Caco-2 (cell line): Measurements from ENCODE around the gene NOS1AP. TPM values are rescaled to one million over a fixed set of nuclear protein-coding genes. Genes with fewer than 3 reads are reported as not detected.
A peak's percentile ranks its signal among the peaks of the same experiment; 100 is the strongest.

Source experiments
- BruUV-seq: library from RNA; stranded (reverse); fragments of 400-500 nt; replicated peaks from 2 replicates; lab custom pipeline; 2021; lab: Mats Ljungman, UMichigan
- CTCF ChIA-PET: fragments of 300-600 bp; sonication (Branson Sonifier 250); formaldehyde crosslinking; loops from one replicate; lab custom pipeline; 2022; ENCODE audit warnings: antibody characterized with exemption; lab: Charles Lee
- POLR2A ChIA-PET: fragments of 300-600 bp; sonication (Branson Sonifier 250); formaldehyde crosslinking; loops from one replicate; lab custom pipeline; 2022; ENCODE audit warnings: antibody characterized with exemption; lab: Charles Lee
- DNase-seq, 2 experiments: peaks; one replicate each; pipeline versions ENCODE4 v3.0.0 to v3.0.0-alpha.2; 2020 to 2022
- H3K27me3 ChIP-seq: replicated peaks from 2 replicates; pipeline ENCODE4 v1.6.0; 2011; ENCODE audit warnings: low read length; ENCODE audit not compliant: control insufficient read depth, insufficient read depth
- H3K36me3 ChIP-seq: 2 replicates; pipeline ENCODE4 v1.5.1; 2011; ENCODE audit warnings: low read length; ENCODE audit not compliant: control insufficient read depth, insufficient read depth
- H3K4me1 ChIP-seq: fragments of 250-450 bp; sonication (Bioruptor Pico); 2 replicates; pipeline ENCODE4 v1.5.1; 2020; ENCODE audit warnings: mild to moderate bottlenecking
- H3K4me3 ChIP-seq: 2 replicates; pipeline ENCODE4 v1.5.1; 2011; ENCODE audit warnings: low read depth, mild to moderate bottlenecking, control low read depth, low read length
- H3K9me3 ChIP-seq: fragments of 250-450 bp; sonication (Bioruptor Pico); 2 replicates; pipeline ENCODE4 v1.5.1; 2020; ENCODE audit warnings: mild to moderate bottlenecking, moderate library complexity
- H3K27ac Mint-ChIP-seq: one replicate; pipeline ENCODE4 v1.8.0; 2022; ENCODE audit warnings: mixed read lengths; ENCODE audit not compliant: unreplicated experiment
- H3K27me3 Mint-ChIP-seq: one replicate; pipeline ENCODE4 v1.8.0; 2022; ENCODE audit warnings: mixed read lengths; ENCODE audit not compliant: insufficient read depth, unreplicated experiment
- H3K36me3 Mint-ChIP-seq: one replicate; pipeline ENCODE4 v1.8.0; 2022; ENCODE audit warnings: mild to moderate bottlenecking, mixed read lengths; ENCODE audit not compliant: insufficient read depth, unreplicated experiment
- H3K4me1 Mint-ChIP-seq: one replicate; pipeline ENCODE4 v1.8.0; 2022; ENCODE audit warnings: low read depth, mixed read lengths; ENCODE audit not compliant: unreplicated experiment
- H3K4me3 Mint-ChIP-seq: one replicate; pipeline ENCODE4 v1.8.0; 2022; ENCODE audit warnings: mild to moderate bottlenecking, moderate library complexity, mixed read lengths; ENCODE audit not compliant: unreplicated experiment
- H3K9me3 Mint-ChIP-seq: one replicate; pipeline ENCODE4 v1.8.0; 2022; ENCODE audit warnings: mixed read lengths; ENCODE audit not compliant: unreplicated experiment
- intact Hi-C: fragments of 100-400 bp; cut with micrococcal nuclease; formaldehyde crosslinking; loops from one replicate; pipeline ENCODE4 v1.10.0; 2022; ENCODE audit not compliant: unreplicated experiment
- total RNA-seq: library from RNA; stranded (reverse); gene quantifications from 2 replicates; pipeline ENCODE4 v1.2.3, GENCODE V29; 2022
- TF ChIP-seq, protein P1 (sequence below), 2 experiments: fragments of 200-600 bp in 1 of 2; IDR thresholded peaks; 1 replicate in 1 of 2; 2 replicates in 1 of 2; pipeline versions ENCODE4 v1.5.1 to v1.8.0; 2011 to 2022; ENCODE audit warnings: antibody characterized with exemption in 1 of 2, control low read depth in 1 of 2, inconsistent platforms in 1 of 2, low read depth in 1 of 2, low read length in 1 of 2, mild to moderate bottlenecking in 1 of 2, moderate library complexity in 1 of 2; ENCODE audit not compliant: insufficient read depth in 1 of 2, severe bottlenecking in 1 of 2, unreplicated experiment in 1 of 2

NOS1AP gene
- total RNA-seq, 1 experiment from 2014 or later, result 5.5 TPM

DNA sequence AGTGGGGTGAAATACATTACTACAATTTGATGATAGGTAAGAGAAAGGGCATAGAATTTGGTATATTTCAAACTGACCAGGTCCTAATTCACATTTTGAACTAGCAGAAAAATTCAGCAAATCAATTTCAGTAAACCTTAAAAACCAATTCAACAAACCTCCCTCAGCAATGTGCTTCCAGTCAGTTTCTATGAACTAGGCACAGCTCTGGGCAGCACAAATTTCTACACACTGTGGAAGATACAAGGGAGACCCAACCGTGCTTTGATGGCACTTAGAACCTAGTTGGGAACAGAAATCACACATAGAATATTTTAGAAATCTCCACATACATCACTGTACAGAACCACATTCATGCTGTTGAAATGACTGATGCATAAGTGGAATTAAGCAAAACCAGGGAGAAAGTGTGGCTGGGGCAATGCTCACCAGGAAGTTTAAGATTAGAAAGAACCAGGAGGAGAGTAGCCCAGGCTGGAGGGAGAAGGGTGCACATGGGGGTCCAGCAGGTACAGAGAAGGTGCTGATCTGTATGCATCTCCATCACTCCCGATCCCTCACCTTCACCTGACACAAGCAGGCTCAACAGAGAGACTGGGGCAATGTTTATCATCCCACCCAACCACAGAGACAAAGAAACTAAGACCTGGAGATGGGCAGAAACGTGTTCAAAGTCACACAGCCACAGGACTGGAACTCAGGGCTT, 326.9 kb downstream of the NOS1AP start:
- intact Hi-C loops, result no loop called here

DNA sequence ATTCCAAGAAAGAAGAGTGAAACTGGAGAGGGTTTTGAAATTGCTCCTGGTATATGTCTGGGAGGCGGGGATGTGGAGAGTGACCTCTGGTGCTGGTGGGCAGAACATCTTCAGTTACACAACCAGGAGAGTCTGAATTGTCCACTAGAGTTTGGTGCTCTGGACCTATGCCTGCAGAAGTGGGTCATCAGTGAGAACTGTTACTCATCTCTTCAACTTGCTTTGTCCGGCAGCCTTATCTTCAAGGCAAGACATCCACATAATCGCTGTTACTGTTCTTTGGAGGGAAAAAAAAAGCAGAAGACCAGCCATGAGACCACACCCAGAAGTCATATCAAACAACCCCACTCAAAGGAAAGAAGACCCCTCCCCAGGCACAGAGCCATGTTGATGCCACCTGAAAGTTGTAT, 327.6 kb downstream of the NOS1AP start:
- Mint-ChIP-seq H3K27me3 (peaks cover 10% of the 10 kb centered on the region), H3K9me3 (no peaks in the 10 kb centered on the region), H3K4me3 (no peak overlapping the region), H3K27ac (no peak overlapping the region), H3K36me3 (no peaks in the 10 kb centered on the region), H3K4me1 (peaks cover 2% of the 10 kb centered on the region)
- intact Hi-C loops, result no loop called here
- Histone ChIP-seq H3K4me1 (no peaks in the 10 kb centered on the region; the same call in 1 of the 2 replicates), H3K27me3 (no peaks in the 10 kb centered on the region), H3K4me3 (no peak overlapping the region), H3K36me3 (no peaks in the 10 kb centered on the region), H3K9me3 (no peaks in the 10 kb centered on the region)
- no TSS peak for BruUV-seq
- no peak for DNase-seq
- TF ChIP-seq, protein P1, sequence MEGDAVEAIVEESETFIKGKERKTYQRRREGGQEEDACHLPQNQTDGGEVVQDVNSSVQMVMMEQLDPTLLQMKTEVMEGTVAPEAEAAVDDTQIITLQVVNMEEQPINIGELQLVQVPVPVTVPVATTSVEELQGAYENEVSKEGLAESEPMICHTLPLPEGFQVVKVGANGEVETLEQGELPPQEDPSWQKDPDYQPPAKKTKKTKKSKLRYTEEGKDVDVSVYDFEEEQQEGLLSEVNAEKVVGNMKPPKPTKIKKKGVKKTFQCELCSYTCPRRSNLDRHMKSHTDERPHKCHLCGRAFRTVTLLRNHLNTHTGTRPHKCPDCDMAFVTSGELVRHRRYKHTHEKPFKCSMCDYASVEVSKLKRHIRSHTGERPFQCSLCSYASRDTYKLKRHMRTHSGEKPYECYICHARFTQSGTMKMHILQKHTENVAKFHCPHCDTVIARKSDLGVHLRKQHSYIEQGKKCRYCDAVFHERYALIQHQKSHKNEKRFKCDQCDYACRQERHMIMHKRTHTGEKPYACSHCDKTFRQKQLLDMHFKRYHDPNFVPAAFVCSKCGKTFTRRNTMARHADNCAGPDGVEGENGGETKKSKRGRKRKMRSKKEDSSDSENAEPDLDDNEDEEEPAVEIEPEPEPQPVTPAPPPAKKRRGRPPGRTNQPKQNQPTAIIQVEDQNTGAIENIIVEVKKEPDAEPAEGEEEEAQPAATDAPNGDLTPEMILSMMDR (IDR thresholded peaks at IDR 0.05; ENCODE audit: insufficient read depth in 1 of 2, low read depth in 1 of 2, low read length in 1 of 2, severe bottlenecking in 1 of 2, unreplicated experiment in 1 of 2), result peak in 1 of 2 experiments; percentile 30
- ChIA-PET CTCF (interaction anchor here (1.6 kb wide), 1 partner anchor 39 kb away, joined by 5 read pairs; no protein-coding TSS in a partner anchor), POLR2A (interaction anchor here (0.6 kb wide), 1 partner anchor 121 kb away, joined by 3 read pairs; no protein-coding TSS in a partner anchor)

More for the DNA sequence above, 326.9 kb downstream of the NOS1AP start:
- no peaks in the 10 kb centered on the region for H3K9me3 ChIP-seq
- ChIA-PET POLR2A (no interaction called here), CTCF (no interaction called here)
- H3K27me3 ChIP-seq, result no peaks in the 10 kb centered on the region
- no peaks in the 10 kb centered on the region; the same call in 1 of the 2 replicates for H3K4me1 ChIP-seq
- no TSS peak for BruUV-seq
- H3K27me3 Mint-ChIP-seq, result peaks cover 10% of the 10 kb centered on the region
- peaks cover 7% of the 10 kb centered on the region for H3K4me1 Mint-ChIP-seq
- H3K36me3 ChIP-seq, result no peaks in the 10 kb centered on the region
- no peaks in the 10 kb centered on the region for H3K9me3 Mint-ChIP-seq
- no peak overlapping the region for H3K27ac Mint-ChIP-seq
- H3K4me3 Mint-ChIP-seq, result no peak overlapping the region
- DNase-seq, result no peak
- TF ChIP-seq, protein P1 (IDR thresholded peaks at IDR 0.05; ENCODE audit: insufficient read depth in 1 of 2, low read depth in 1 of 2, low read length in 1 of 2, severe bottlenecking in 1 of 2, unreplicated experiment in 1 of 2), result no peak
- H3K4me3 ChIP-seq, result no peak overlapping the region
- no peaks in the 10 kb centered on the region for H3K36me3 Mint-ChIP-seq

DNA sequence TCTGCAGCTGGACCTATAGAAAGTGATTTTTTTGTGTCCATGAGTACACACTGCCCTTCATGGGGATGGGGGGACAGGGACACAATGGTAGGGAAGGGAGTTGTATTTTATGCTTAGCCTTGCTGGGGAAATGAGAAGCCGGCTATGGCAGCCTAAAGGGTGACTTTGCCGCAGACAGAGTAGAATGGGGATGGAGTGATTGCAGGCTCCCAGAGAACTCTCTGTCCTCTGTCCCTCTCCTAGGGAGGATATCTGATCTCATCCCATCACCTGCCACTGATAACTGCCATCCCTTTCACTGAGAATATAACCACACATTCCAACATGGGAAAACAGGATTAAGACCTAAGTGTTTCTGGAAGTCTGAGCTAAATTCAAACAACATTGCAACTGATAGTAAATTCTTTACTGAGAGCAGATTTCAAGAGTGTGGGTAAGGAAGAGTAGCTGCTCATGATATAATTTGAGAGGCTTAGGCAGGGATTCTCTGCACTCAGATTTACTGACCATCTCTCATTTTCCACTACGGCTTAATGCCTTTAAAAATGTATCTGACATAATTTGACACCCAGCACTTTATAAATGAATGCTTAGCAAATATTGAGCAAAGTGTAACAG, 328.6 kb downstream of the NOS1AP start:
- H3K9me3 Mint-ChIP-seq, result no peaks in the 10 kb centered on the region
- POLR2A ChIA-PET, result no interaction called here
- Histone ChIP-seq H3K27me3 (no peaks in the 10 kb centered on the region), H3K4me1 (no peaks in the 10 kb centered on the region), H3K9me3 (no peaks in the 10 kb centered on the region), H3K36me3 (no peaks in the 10 kb centered on the region), H3K4me3 (no peak overlapping the region)
- DNase-seq, result no peak
- no peaks in the 10 kb centered on the region for H3K36me3 Mint-ChIP-seq
- no peaks in the 10 kb centered on the region for H3K4me1 Mint-ChIP-seq
- TF ChIP-seq, protein P1 (IDR thresholded peaks at IDR 0.05; ENCODE audit: insufficient read depth in 1 of 2, low read depth in 1 of 2, low read length in 1 of 2, severe bottlenecking in 1 of 2, unreplicated experiment in 1 of 2), result no peak
- peaks cover 10% of the 10 kb centered on the region for H3K27me3 Mint-ChIP-seq
- intact Hi-C loops, result no loop called here
- no peak overlapping the region for H3K4me3 Mint-ChIP-seq
- no peak overlapping the region for H3K27ac Mint-ChIP-seq
- CTCF ChIA-PET, result interaction anchor here (0.7 to 1.8 kb wide), 3 partner anchors 40 to 342 kb away, joined by 3 to 7 read pairs (median 5); no protein-coding TSS in a partner anchor
- BruUV-seq, result no TSS peak
